HG02943 (cell line): ENCODE measurements around the gene ANKRD44.

ENCODE experiments used
- ATAC-seq: cut with Tn5 transposase; IDR thresholded peaks from one replicate; pipeline ENCODE4 v1.9.1; 2021; ENCODE audit warnings: mild to moderate bottlenecking, low read depth, moderate library complexity; ENCODE audit not compliant: unreplicated experiment

The ANKRD44 gene

GRCh38 chr2:197212344-197213262 lies 98.0 kb downstream of the ANKRD44 start:
- no peak for ATAC-seq

- ATAC-seq, result no peak
These were observed 98.7 kb downstream of the ANKRD44 start for GRCh38 chr2:197211881-197212342.

- ATAC-seq, result no peak
These were observed 100.2 kb downstream of the ANKRD44 start for GRCh38 chr2:197210430-197210829.

- ATAC-seq, result no peak
These were observed 100.7 kb downstream of the ANKRD44 start for GRCh38 chr2:197209742-197210408.

- ATAC-seq, result no peak
These were observed 101.3 kb downstream of the ANKRD44 start for GRCh38 chr2:197209246-197209645.

- no peak for ATAC-seq
These were observed 101.7 kb downstream of the ANKRD44 start for GRCh38 chr2:197208841-197209240.

- no peak for ATAC-seq
These were observed 102.6 kb downstream of the ANKRD44 start for GRCh38 chr2:197208024-197208423.

- ATAC-seq, result no peak
These were observed 103.0 kb downstream of the ANKRD44 start for GRCh38 chr2:197207598-197207997.

- no peak for ATAC-seq
These were observed 103.5 kb downstream of the ANKRD44 start for GRCh38 chr2:197207106-197207505.

- ATAC-seq, result peak; percentile 71
These were observed 104.9 kb downstream of the ANKRD44 start for GRCh38 chr2:197205585-197206215.

- no peak for ATAC-seq
These were observed 105.9 kb downstream of the ANKRD44 start for GRCh38 chr2:197204519-197205250.

GRCh38 chr2:197201874-197202273 lies 108.7 kb downstream of the ANKRD44 start:
- ATAC-seq, result no peak

GRCh38 chr2:197200762-197201058 lies 109.9 kb downstream of the ANKRD44 start:
- ATAC-seq, result no peak

- ATAC-seq, result no peak
These were observed 110.4 kb downstream of the ANKRD44 start for GRCh38 chr2:197200051-197200761.

- ATAC-seq, result peak; percentile 99
These were observed 111.7 kb downstream of the ANKRD44 start for GRCh38 chr2:197198890-197199289.

- ATAC-seq, result no peak
These were observed 112.7 kb downstream of the ANKRD44 start for GRCh38 chr2:197197895-197198311.

GRCh38 chr2:197196541-197197180 lies 113.9 kb downstream of the ANKRD44 start:
- no peak for ATAC-seq

GRCh38 chr2:197195518-197195917 lies 115.1 kb downstream of the ANKRD44 start:
- ATAC-seq, result no peak

GRCh38 chr2:197191940-197192322 lies 118.6 kb downstream of the ANKRD44 start:
- peak; percentile 64 for ATAC-seq
